Stomach (tissue), 4 donors: ENCODE results near the gene ADCY4.

ENCODE experiments used
- POLR2A ChIP-seq, 4 donors: fragments of 450-650 bp; IDR thresholded peaks; one replicate each; pipeline ENCODE4 v1.6.1; 2016; ENCODE audit warnings: antibody characterized with exemption in 4 of 4, control low read depth in 2 of 4, mild to moderate bottlenecking in 1 of 4, moderate library complexity in 1 of 4
- POLR2AphosphoS5 ChIP-seq, 3 donors: sonication (generic); formaldehyde crosslinking; IDR thresholded peaks; one replicate each; pipeline ENCODE4 v1.6.1; 2016; ENCODE audit warnings: antibody characterized with exemption in 3 of 3
- TF ChIP-seq, protein P1 (sequence below), 7 experiments: fragments of 450-650 bp in 4 of 7; fragments of 200-600 bp in 3 of 7; sonication (generic) in 3 of 7; IDR thresholded peaks; one replicate each; pipeline ENCODE4 v1.5.1; 2016 to 2019; ENCODE audit warnings: antibody characterized with exemption in 7 of 7, control low read depth in 2 of 7, mild to moderate bottlenecking in 1 of 7

DNA sequence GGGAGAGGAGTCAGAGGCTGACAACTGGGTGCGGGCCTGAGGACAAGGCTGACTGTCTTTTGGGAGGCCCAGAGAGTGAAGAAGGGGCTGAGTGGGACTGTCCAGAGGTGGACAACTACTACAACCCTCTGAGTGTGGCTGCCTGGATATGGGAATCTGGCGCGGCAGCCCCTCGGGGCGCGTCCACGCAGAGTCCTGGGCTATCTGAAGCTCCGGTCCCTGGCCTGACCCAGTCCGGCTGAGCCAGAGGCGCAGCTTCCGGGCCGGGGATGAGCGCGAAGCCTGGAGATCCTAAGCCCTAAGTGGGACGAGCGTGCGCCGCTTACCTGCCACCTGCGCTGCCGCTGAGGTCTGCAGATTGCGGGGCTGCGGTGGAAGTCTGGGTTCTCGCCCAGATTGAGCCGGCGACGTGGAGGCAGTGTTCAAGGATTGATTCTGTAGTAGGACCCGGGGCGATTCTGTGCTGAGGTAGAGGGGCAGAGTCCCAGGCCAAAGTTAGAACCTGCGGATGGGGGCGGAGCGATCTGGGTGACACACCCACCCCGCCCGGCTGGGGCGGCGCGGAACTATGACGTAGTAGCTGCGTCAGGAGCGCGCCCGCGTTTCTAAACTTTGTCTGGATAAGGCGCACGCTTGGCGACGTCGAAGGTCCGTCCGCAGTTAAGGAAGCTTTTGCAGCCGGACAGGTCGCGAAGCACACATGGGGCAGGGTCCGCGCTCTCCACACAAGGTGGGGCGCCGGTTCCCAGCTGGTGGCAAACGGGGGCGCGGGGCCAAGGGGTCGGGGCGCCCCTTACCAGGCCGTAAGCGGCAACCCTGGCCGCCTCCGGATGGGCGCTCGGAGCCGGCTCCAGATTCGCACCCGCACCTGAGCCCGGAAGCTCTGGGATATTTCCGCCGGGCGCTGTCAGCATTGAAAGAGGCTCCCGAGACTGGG is 35.3 kb downstream of the ADCY4 start, which contains the start of the genes DHRS1 and NOP9:
- TF ChIP-seq, protein P1, sequence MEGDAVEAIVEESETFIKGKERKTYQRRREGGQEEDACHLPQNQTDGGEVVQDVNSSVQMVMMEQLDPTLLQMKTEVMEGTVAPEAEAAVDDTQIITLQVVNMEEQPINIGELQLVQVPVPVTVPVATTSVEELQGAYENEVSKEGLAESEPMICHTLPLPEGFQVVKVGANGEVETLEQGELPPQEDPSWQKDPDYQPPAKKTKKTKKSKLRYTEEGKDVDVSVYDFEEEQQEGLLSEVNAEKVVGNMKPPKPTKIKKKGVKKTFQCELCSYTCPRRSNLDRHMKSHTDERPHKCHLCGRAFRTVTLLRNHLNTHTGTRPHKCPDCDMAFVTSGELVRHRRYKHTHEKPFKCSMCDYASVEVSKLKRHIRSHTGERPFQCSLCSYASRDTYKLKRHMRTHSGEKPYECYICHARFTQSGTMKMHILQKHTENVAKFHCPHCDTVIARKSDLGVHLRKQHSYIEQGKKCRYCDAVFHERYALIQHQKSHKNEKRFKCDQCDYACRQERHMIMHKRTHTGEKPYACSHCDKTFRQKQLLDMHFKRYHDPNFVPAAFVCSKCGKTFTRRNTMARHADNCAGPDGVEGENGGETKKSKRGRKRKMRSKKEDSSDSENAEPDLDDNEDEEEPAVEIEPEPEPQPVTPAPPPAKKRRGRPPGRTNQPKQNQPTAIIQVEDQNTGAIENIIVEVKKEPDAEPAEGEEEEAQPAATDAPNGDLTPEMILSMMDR (IDR thresholded peaks at IDR 0.05) = peak in 1 of 7 experiments; percentile 30
- TF ChIP-seq POLR2AphosphoS5 (IDR thresholded peaks at IDR 0.05) = peak; percentile 78 to 96 (median 90)
- TF ChIP-seq POLR2A (IDR thresholded peaks at IDR 0.05) = no peak
